Parathyroid adenoma (tissue), 2 donors: ENCODE data around the gene MRGPRG.

ENCODE experiments used
- H2AFZ ChIP-seq: fragments of 300-600 bp; sonication (generic); one replicate; pipeline ENCODE4 v1.7.0; 2017; ENCODE audit warnings: antibody characterized with exemption, mild to moderate bottlenecking
- H3K27ac ChIP-seq: fragments of 300-600 bp; sonication (generic); one replicate; pipeline ENCODE4 v1.7.0; 2017
- H3K27me3 ChIP-seq: fragments of 300-600 bp; sonication (generic); one replicate; pipeline ENCODE4 v1.7.0; 2017; ENCODE audit warnings: low read length; ENCODE audit not compliant: control insufficient read depth, insufficient read depth
- H3K36me3 ChIP-seq: fragments of 300-600 bp; sonication (generic); one replicate; pipeline ENCODE4 v1.7.0; 2017; ENCODE audit warnings: low read length; ENCODE audit not compliant: control insufficient read depth, insufficient read depth
- H3K4me1 ChIP-seq: fragments of 300-600 bp; sonication (generic); one replicate; pipeline ENCODE4 v1.7.0; 2017; ENCODE audit warnings: control low read depth
- H3K4me2 ChIP-seq: fragments of 300-600 bp; sonication (generic); one replicate; pipeline ENCODE4 v1.7.0; 2017; ENCODE audit warnings: low read length
- H3K4me3 ChIP-seq: fragments of 300-600 bp; sonication (generic); one replicate; pipeline ENCODE4 v1.7.0; 2017; ENCODE audit warnings: low read depth, low read length
- H3K79me2 ChIP-seq: fragments of 300-600 bp; sonication (generic); one replicate; pipeline ENCODE4 v1.7.0; 2017; ENCODE audit warnings: control low read depth
- H3K9ac ChIP-seq: fragments of 300-600 bp; sonication (generic); one replicate; pipeline ENCODE4 v1.7.0; 2017; ENCODE audit warnings: mild to moderate bottlenecking
- H3K9me3 ChIP-seq: fragments of 300-600 bp; sonication (generic); one replicate; pipeline ENCODE4 v1.7.0; 2017; ENCODE audit warnings: low read length; ENCODE audit not compliant: control insufficient read depth
- TF ChIP-seq, protein P1 (sequence below): fragments of 300-600 bp; sonication (generic); IDR thresholded peaks from one replicate; pipeline ENCODE4 v1.7.0; 2017; ENCODE audit warnings: antibody characterized with exemption, mild to moderate bottlenecking
- donor health status: primary hyperparathyroidism.

Gene MRGPRG

GRCh38 chr11:3206156-3206921 lies 12.3 kb downstream of the MRGPRG start:
- TF ChIP-seq, protein P1, sequence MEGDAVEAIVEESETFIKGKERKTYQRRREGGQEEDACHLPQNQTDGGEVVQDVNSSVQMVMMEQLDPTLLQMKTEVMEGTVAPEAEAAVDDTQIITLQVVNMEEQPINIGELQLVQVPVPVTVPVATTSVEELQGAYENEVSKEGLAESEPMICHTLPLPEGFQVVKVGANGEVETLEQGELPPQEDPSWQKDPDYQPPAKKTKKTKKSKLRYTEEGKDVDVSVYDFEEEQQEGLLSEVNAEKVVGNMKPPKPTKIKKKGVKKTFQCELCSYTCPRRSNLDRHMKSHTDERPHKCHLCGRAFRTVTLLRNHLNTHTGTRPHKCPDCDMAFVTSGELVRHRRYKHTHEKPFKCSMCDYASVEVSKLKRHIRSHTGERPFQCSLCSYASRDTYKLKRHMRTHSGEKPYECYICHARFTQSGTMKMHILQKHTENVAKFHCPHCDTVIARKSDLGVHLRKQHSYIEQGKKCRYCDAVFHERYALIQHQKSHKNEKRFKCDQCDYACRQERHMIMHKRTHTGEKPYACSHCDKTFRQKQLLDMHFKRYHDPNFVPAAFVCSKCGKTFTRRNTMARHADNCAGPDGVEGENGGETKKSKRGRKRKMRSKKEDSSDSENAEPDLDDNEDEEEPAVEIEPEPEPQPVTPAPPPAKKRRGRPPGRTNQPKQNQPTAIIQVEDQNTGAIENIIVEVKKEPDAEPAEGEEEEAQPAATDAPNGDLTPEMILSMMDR = no peak
- no peak overlapping the region for H3K9ac ChIP-seq
- H3K4me3 ChIP-seq = no peak overlapping the region
- no peaks in the 10 kb centered on the region for H3K36me3 ChIP-seq
- no peak overlapping the region for H3K4me2 ChIP-seq
- H3K27ac ChIP-seq = no peak overlapping the region
- no peaks in the 10 kb centered on the region for H3K79me2 ChIP-seq
- no peaks in the 10 kb centered on the region for H3K4me1 ChIP-seq
- no peaks in the 10 kb centered on the region for H3K9me3 ChIP-seq
- H2AFZ ChIP-seq = no peak overlapping the region
- H3K27me3 ChIP-seq = no peaks in the 10 kb centered on the region

GRCh38 chr11:3205261-3206155 lies 13.1 kb downstream of the MRGPRG start:
- no peak overlapping the region for H3K9ac ChIP-seq
- H3K27me3 ChIP-seq = no peaks in the 10 kb centered on the region
- no peaks in the 10 kb centered on the region for H3K9me3 ChIP-seq
- H3K79me2 ChIP-seq = no peaks in the 10 kb centered on the region
- TF ChIP-seq, protein P1 = no peak
- H2AFZ ChIP-seq = no peak overlapping the region
- no peak overlapping the region for H3K4me2 ChIP-seq
- H3K4me3 ChIP-seq = no peak overlapping the region
- H3K4me1 ChIP-seq = no peaks in the 10 kb centered on the region
- H3K36me3 ChIP-seq = no peaks in the 10 kb centered on the region
- H3K27ac ChIP-seq = no peak overlapping the region

GRCh38 chr11:3204141-3205015 lies 14.2 kb downstream of the MRGPRG start:
- H3K9ac ChIP-seq = no peak overlapping the region
- H3K79me2 ChIP-seq = no peaks in the 10 kb centered on the region
- H3K4me2 ChIP-seq = no peak overlapping the region
- no peak overlapping the region for H3K4me3 ChIP-seq
- TF ChIP-seq, protein P1 = no peak
- no peak overlapping the region for H2AFZ ChIP-seq
- no peaks in the 10 kb centered on the region for H3K9me3 ChIP-seq
- no peaks in the 10 kb centered on the region for H3K4me1 ChIP-seq
- no peak overlapping the region for H3K27ac ChIP-seq
- H3K36me3 ChIP-seq = no peaks in the 10 kb centered on the region
- no peaks in the 10 kb centered on the region for H3K27me3 ChIP-seq

GRCh38 chr11:3203221-3204043 lies 15.2 kb downstream of the MRGPRG start:
- Histone ChIP-seq H3K4me1 (no peaks in the 10 kb centered on the region), H3K27ac (no peak overlapping the region), H3K4me2 (no peak overlapping the region), H3K27me3 (no peaks in the 10 kb centered on the region), H3K4me3 (no peak overlapping the region), H3K9ac (no peak overlapping the region), H2AFZ (no peak overlapping the region), H3K36me3 (no peaks in the 10 kb centered on the region), H3K9me3 (no peaks in the 10 kb centered on the region), H3K79me2 (no peaks in the 10 kb centered on the region)
- TF ChIP-seq, protein P1 = no peak
